Dermis microvascular lymphatic vessel endothelial cell (primary cell): Measurements from ENCODE around the gene RUVBL2. TPM values are rescaled to one million over a fixed set of nuclear protein-coding genes. Genes with fewer than 3 reads are reported as not detected.

Experiments
- DNase-seq, 2 donors: peaks; one replicate each; pipeline versions ENCODE4 v3.0.0 to v3.0.0-alpha.2; 2010; ENCODE audit warnings: low read depth in 2 of 2
- total RNA-seq: library from RNA; depleted of rRNA; stranded (reverse); fragments of >200 nt; gene quantifications from 2 replicates; pipeline ENCODE4 v1.2.1, GENCODE V29; 2014

The RUVBL2 gene
- total RNA-seq, 1 donor from 2014 or later = 197 TPM

- DNase-seq = peak in 1 of 2 donors; percentile 70
These were observed 30.1 kb upstream of the RUVBL2 start for GRCh38 chr19:48963371-48964204.

GRCh38 chr19:48964205-48965039 lies 29.3 kb upstream of the RUVBL2 start:
- DNase-seq = peak in 1 of 2 donors; percentile 33

GRCh38 chr19:48965040-48965805 lies 28.5 kb upstream of the RUVBL2 start, which contains the start of gene FTL:
Gene FTL, plus strand, starts transcription at chr19:48965309. Its CDS starts 199 bp downstream, at chr19:48965508.
- DNase-seq = peak; percentile 93 to 97

- peak; percentile 63 to 83 for DNase-seq
These were observed 27.7 kb upstream of the RUVBL2 start for GRCh38 chr19:48965806-48966540.

- DNase-seq = no peak
These were observed 26.9 kb upstream of the RUVBL2 start for GRCh38 chr19:48966541-48967345.

- no peak for DNase-seq
These were observed 26.1 kb upstream of the RUVBL2 start for GRCh38 chr19:48967346-48968178.

GRCh38 chr19:48968179-48968661 lies 25.5 kb upstream of the RUVBL2 start:
- no peak for DNase-seq

GRCh38 chr19:48968813-48969218 lies 24.9 kb upstream of the RUVBL2 start:
- no peak for DNase-seq

GRCh38 chr19:48969276-48970138 lies 24.2 kb upstream of the RUVBL2 start:
- peak in 1 of 2 donors; percentile 48 for DNase-seq

- DNase-seq = no peak
These were observed 23.4 kb upstream of the RUVBL2 start for GRCh38 chr19:48970139-48970766.

GRCh38 chr19:48970923-48971395 lies 22.7 kb upstream of the RUVBL2 start:
- DNase-seq = peak; percentile 51 to 86

GRCh38 chr19:48975947-48976847 lies 17.5 kb upstream of the RUVBL2 start:
- peak in 1 of 2 donors; percentile 44 for DNase-seq

- DNase-seq = no peak
These were observed 16.6 kb upstream of the RUVBL2 start for GRCh38 chr19:48977061-48977460.

- DNase-seq = no peak
These were observed 11.4 kb upstream of the RUVBL2 start for GRCh38 chr19:48982280-48982679.

GRCh38 chr19:48985711-48986110 lies 8.0 kb upstream of the RUVBL2 start:
- no peak for DNase-seq

- no peak for DNase-seq
These were observed 7.5 kb upstream of the RUVBL2 start for GRCh38 chr19:48986211-48986610.
